ENCODE measurements around the gene PTPRR.

PTPRR gene

DNA sequence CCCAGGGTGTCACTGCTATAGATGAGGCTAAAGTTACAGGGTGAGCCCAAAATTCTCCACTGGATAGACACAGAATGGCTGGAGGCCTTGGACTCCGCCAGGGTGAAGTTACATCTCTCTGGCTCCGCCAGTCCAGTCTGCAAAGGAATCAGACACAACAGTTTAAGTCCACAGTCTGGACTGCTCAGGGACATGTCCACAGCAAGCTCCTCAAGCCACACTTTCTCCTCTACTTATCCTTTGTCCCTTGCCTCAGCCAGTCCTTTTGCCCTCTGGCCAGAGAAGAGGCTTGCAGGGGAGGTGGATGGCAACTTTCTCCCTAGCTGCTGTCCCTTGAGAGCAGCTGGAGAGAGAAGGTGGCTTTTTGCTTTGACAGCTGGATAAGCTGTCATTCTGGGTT lies 311.3 kb downstream of the PTPRR start:
- peaks cover 1% of the 10 kb centered on the region for H3K4me1 Mint-ChIP-seq
- H3K36me3 Mint-ChIP-seq (ENCODE audit: low read depth), result no peaks in the 10 kb centered on the region
- H3K27ac Mint-ChIP-seq, result no peak overlapping the region
- ATAC-seq, result no peak
- H3K27me3 Mint-ChIP-seq, result peaks cover 40% of the 10 kb centered on the region
- H3K4me3 Mint-ChIP-seq, result no peak overlapping the region
- no peak for DNase-seq
- peaks cover 4% of the 10 kb centered on the region for H3K9me3 Mint-ChIP-seq

DNA sequence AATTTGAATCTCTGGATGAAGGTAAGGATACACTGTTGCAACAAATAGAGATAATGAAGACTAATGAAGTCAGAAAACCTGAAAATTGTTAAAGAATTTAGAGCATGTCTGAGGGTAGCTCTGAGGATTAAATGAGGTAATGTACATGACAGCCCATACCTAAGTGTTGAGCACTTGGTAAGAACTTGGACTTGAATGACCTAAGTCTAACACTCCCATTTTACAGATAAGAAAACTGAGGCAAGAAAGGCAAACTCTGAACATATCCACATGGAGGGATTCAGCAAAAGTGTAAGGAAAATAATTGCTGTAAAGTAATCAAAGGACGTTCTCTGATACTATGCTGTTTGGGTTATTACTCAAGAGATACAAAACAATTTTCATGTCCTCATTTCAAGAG lies 312.4 kb downstream of the PTPRR start:
- Mint-ChIP-seq H3K4me3 (no peak overlapping the region), H3K4me1 (peaks cover 1% of the 10 kb centered on the region), H3K9me3 (peaks cover 4% of the 10 kb centered on the region), H3K36me3 (ENCODE audit: low read depth) (no peaks in the 10 kb centered on the region), H3K27ac (no peak overlapping the region), H3K27me3 (peaks cover 40% of the 10 kb centered on the region)
- ATAC-seq (no peak), DNase-seq (no peak)

DNA sequence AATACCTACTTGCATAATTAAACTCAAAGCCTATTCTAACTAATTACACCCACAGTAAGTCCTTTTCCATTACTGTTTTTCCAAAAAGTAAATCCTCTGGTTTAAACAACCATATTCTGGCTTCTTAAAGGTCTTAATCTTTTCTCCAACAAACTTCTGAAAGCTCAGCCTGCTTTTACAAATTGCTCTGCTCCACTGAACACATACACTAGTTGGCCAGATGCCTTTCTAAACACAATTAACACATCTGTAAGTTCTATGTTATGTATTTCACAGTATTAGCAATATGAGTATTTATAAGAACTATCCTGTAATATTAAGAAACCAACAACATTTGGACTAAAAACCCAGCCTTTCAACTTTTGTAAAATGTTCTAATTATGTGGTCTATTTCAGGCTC lies 313.4 kb downstream of the PTPRR start:
- Mint-ChIP-seq H3K27ac (no peak overlapping the region), H3K4me3 (no peak overlapping the region), H3K36me3 (ENCODE audit: low read depth) (no peaks in the 10 kb centered on the region), H3K4me1 (peaks cover 1% of the 10 kb centered on the region), H3K27me3 (peaks cover 37% of the 10 kb centered on the region), H3K9me3 (peaks cover 4% of the 10 kb centered on the region)
- ATAC-seq (no peak), DNase-seq (no peak)

DNA sequence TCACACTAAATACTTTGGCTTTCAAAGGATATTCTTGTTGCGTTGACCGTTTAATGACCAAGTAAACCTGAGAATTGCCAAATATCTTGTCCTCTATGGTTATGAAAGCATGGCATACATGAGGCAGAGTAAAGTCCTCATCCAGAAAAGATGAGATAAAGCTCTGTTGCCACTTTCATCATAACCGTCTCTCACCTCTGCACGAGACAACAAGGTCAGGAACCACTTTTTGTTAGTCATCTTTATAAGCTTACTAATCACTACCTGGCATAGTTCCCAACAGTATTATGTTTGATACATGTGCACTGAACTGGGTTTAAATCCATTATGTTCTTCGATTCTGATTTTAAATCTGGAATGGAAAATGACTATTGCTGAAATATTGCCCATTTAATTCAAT lies 314.6 kb downstream of the PTPRR start:
- Mint-ChIP-seq H3K9me3 (peaks cover 4% of the 10 kb centered on the region), H3K4me1 (peaks cover 1% of the 10 kb centered on the region), H3K27me3 (peaks cover 37% of the 10 kb centered on the region), H3K4me3 (no peak overlapping the region), H3K27ac (no peak overlapping the region), H3K36me3 (ENCODE audit: low read depth) (no peaks in the 10 kb centered on the region)
- DNase-seq (no peak), ATAC-seq (no peak)

DNA sequence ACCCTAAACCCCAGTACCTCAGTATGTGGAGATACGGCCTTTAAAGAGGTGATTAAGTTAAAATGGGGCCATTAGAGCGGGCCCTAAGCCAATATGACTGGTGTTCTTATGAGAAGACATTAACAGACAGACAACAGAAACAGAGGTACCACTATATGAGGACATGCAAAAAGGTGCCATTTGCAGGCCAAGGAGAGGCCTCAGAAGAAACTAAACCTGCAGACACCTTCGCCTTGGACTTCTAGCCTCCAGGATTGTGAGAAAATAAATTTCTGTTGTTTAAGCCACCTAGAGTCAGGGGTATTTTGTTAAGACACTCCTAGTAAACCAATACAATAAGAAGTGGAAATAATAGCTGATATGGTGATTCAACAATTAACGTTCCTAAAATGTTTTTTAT lies 315.9 kb downstream of the PTPRR start:
- H3K4me1 Mint-ChIP-seq, result no peaks in the 10 kb centered on the region
- H3K4me3 Mint-ChIP-seq, result no peak overlapping the region
- ATAC-seq, result no peak
- H3K9me3 Mint-ChIP-seq, result peaks cover 4% of the 10 kb centered on the region
- no peak overlapping the region for H3K27ac Mint-ChIP-seq
- no peaks in the 10 kb centered on the region for H3K36me3 Mint-ChIP-seq (ENCODE audit: low read depth)
- H3K27me3 Mint-ChIP-seq, result peaks cover 29% of the 10 kb centered on the region
- DNase-seq, result no peak

DNA sequence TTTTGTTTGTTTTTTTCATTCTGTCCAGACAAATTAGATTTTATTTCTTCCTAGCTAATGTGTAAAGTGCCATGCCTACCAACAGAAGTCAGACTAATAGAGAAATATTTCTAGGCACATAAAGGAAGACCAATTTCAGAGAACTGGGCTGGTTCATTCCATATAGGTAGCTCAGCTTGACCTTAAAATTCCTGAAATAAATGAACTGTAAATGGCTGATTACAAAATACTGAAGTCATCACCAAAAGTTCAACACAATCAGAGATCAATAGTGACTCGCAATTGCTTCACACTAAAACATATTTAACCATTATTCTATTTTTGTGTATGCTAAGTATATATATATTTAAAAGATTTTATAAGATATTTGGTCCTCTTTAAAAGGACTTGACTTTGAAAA lies 317.5 kb downstream of the PTPRR start:
- DNase-seq (no peak), ATAC-seq (no peak)
- peaks cover 4% of the 10 kb centered on the region for H3K9me3 Mint-ChIP-seq
- H3K4me3 Mint-ChIP-seq, result no peak overlapping the region
- H3K27ac Mint-ChIP-seq, result no peak overlapping the region
- H3K27me3 Mint-ChIP-seq, result peaks cover 15% of the 10 kb centered on the region
- H3K4me1 Mint-ChIP-seq, result no peaks in the 10 kb centered on the region
- H3K36me3 Mint-ChIP-seq (ENCODE audit: low read depth), result no peaks in the 10 kb centered on the region

DNA sequence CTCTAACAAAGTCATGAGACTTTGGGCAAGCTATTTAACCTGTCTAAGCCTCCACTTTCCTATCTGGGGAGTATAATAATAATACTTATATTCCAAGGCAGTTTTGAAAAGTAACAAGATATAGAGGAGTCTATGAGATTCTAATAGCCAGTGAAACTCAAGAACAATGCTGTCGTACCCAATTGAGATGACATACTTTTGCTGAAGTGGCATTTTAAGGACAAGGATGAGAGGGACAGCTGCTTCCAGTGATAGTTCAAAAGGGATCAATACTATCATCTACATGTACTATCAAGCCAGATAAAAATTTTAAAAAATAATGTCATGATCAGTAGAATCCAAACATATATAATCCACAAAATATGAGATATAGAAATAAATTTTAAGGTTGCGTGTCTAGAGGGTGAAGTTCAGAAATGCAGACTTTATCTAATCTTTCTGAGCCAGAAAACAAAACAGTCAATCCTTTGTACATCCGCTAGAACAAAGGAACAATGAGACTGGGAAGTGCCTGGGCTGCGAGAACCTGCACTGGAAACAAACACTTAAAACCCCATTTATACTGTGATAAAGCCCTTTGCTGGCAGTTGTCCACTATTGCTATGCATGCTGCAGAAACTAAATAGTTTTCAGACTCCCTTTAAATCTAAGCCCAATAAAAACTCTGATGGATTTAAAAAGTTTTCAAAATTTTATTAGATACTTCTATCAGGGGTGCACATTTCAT lies 321.9 kb downstream of the PTPRR start:
- Mint-ChIP-seq H3K27me3 (peaks cover 7% of the 10 kb centered on the region), H3K9me3 (no peaks in the 10 kb centered on the region), H3K36me3 (ENCODE audit: low read depth) (no peaks in the 10 kb centered on the region)

DNA sequence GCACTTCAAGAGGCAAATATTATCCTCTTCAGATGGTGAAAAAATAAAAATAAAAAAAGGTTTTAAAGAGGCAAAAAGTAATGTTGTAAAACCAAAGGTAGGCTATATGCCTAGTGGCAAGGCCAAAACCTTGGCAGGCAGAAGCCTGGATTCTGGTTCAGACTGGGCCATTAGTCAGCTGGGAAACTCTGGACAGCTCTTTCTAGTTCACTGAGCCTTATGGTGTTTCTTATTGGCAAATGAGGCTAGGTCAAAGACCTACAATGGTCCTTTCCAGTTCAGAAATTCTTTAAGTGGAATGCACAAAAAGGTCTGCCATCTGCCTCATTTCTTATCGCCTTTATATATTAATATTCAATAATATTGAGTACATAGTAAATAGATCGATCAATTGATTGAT lies 327.9 kb downstream of the PTPRR start:
- H3K9me3 Mint-ChIP-seq, result no peaks in the 10 kb centered on the region

More for the DNA sequence above, 321.9 kb downstream of the PTPRR start:
- ATAC-seq (no peak), DNase-seq (no peak)
- Mint-ChIP-seq H3K4me1 (no peaks in the 10 kb centered on the region), H3K27ac (no peak overlapping the region), H3K4me3 (no peak overlapping the region)

DNA sequence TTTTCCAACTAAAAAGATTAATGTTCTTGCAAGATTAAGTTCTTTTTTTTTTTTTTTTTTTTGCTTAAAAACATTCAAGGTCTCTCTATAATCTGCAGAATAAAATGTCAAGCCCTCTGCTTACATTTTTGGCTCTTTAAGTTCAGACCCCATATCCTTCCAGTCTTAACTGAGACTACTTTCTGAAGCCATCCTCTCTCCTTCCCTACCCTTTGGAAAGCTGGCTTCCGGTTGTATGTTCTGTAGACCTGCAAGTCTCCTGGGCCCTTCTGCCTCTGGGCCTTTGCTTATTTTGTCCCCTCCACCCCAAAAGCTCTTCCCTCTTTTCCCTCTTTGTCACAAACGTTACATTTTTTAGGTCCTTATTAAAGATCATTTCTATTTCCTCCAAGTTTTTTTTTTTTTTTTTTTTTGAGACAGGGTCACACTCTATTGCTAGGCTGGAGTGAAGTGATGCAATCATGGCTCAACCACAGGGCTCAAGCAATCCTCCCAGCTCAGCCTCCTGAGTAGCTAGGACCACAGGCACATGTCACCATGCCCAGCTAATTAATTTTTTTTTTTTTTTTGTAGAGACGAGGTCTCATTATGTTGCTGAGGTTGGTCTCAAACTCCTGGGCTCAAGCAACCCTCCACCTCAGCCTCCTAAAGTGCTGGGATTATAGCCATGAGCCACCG lies 329.9 kb downstream of the PTPRR start:
- Mint-ChIP-seq H3K27me3 (peaks cover 9% of the 10 kb centered on the region), H3K4me1 (no peaks in the 10 kb centered on the region), H3K9me3 (peaks cover 5% of the 10 kb centered on the region), H3K4me3 (no peak overlapping the region), H3K36me3 (ENCODE audit: low read depth) (no peaks in the 10 kb centered on the region), H3K27ac (no peak overlapping the region)
- ATAC-seq (no peak), DNase-seq (no peak)

More for the DNA sequence above, 327.9 kb downstream of the PTPRR start:
- DNase-seq, result no peak
- Mint-ChIP-seq H3K4me3 (no peak overlapping the region), H3K27ac (no peak overlapping the region), H3K4me1 (no peaks in the 10 kb centered on the region), H3K27me3 (peaks cover 9% of the 10 kb centered on the region), H3K36me3 (ENCODE audit: low read depth) (no peaks in the 10 kb centered on the region)
- ATAC-seq, result no peak

DNA sequence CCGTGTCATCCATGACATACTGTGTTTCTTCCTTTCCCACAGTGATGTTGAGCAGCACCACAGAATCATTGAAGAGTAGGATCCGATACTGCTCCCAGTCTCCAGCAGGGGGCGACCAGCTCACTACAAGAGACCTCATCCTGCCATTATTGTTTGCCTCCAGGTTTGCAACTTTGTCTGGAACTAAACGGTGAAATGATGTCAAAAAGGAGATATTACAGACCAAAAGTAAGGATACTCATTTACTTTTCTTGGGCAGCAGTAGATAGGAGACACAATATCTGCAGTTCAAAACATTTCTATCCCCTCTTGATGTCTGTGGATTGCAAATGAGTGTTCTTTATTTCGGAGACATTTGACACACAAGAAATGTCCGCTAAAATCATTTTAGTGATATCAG lies 330.5 kb downstream of the PTPRR start:
- Mint-ChIP-seq H3K36me3 (ENCODE audit: low read depth) (no peaks in the 10 kb centered on the region), H3K4me1 (no peaks in the 10 kb centered on the region), H3K9me3 (peaks cover 5% of the 10 kb centered on the region), H3K27ac (no peak overlapping the region), H3K4me3 (no peak overlapping the region), H3K27me3 (peaks cover 9% of the 10 kb centered on the region)
- DNase-seq (peak; percentile 65), ATAC-seq (peak; percentile 57)
